Stimulated activated memory B cell treated with anti-CD40 and anti-IgM and Interleukin-4, amounts not matched to agents 10 μg/mL and 1 μg/mL and 100 μg/mL, for 72 hours (primary cell): ENCODE data around the gene NRL.

Source experiments
- ATAC-seq: fragments of 150-1000 bp; cut with Tn5 transposase; 2 replicates; pipeline ENCODE4 v1.10.0; 2021
- H3K27ac Mint-ChIP-seq: one replicate; pipeline ENCODE4 v1.8.0; 2022; ENCODE audit warnings: mild to moderate bottlenecking, mixed read lengths
- H3K27me3 Mint-ChIP-seq: one replicate; pipeline ENCODE4 v1.8.0; 2022; ENCODE audit warnings: mixed read lengths
- H3K36me3 Mint-ChIP-seq: one replicate; pipeline ENCODE4 v1.8.0; 2022; ENCODE audit warnings: mixed read lengths
- H3K4me1 Mint-ChIP-seq: one replicate; pipeline ENCODE4 v1.8.0; 2022; ENCODE audit warnings: mixed read lengths
- H3K4me3 Mint-ChIP-seq: one replicate; pipeline ENCODE4 v1.8.0; 2022; ENCODE audit warnings: mild to moderate bottlenecking, moderate library complexity, mixed read lengths
- H3K9me3 Mint-ChIP-seq: one replicate; pipeline ENCODE4 v1.8.0; 2022; ENCODE audit warnings: mixed read lengths

Gene NRL

GRCh38 chr14:24114532-24115421 is at the start of gene NRL, which contains the start of gene DCAF11:
TSS of gene NRL (minus strand) at chr14:24114949. CDS start at chr14:24082848, 32,101 bp downstream.
TSS of gene DCAF11 (plus strand) at chr14:24114777. CDS start at chr14:24115595, 818 bp downstream.
- Mint-ChIP-seq H3K4me3 (peak within 1 kb of the TSS; percentile 98), H3K9me3 (no peaks in the 10 kb centered on the region), H3K27me3 (no peaks in the 10 kb centered on the region), H3K36me3 (peaks cover 41% of the 10 kb centered on the region), H3K27ac (peak within 1 kb of the TSS; percentile 99), H3K4me1 (peaks cover 35% of the 10 kb centered on the region)
- ATAC-seq = peak; percentile 96

- Mint-ChIP-seq H3K9me3 (no peaks in the 10 kb centered on the region), H3K27ac (peak overlapping the region; percentile 90), H3K36me3 (peaks cover 84% of the 10 kb centered on the region), H3K4me3 (peak overlapping the region; percentile 93), H3K27me3 (no peaks in the 10 kb centered on the region), H3K4me1 (peaks cover 57% of the 10 kb centered on the region)
- ATAC-seq = no peak
Observed at GRCh38 chr14:24162093-24162492, 47.3 kb upstream of the NRL start.

- H3K36me3 Mint-ChIP-seq = peaks cover 81% of the 10 kb centered on the region
- peaks cover 57% of the 10 kb centered on the region for H3K4me1 Mint-ChIP-seq
- peak within 1 kb of the TSS; percentile 93 for H3K4me3 Mint-ChIP-seq
- peak within 1 kb of the TSS; percentile 90 for H3K27ac Mint-ChIP-seq
- peak; percentile 97 for ATAC-seq
- no peaks in the 10 kb centered on the region for H3K27me3 Mint-ChIP-seq
- H3K9me3 Mint-ChIP-seq = no peaks in the 10 kb centered on the region
Observed at GRCh38 chr14:24160850-24161804, 46.4 kb upstream of the NRL start, which contains the start of gene IRF9. TSS of gene IRF9 (plus strand) at chr14:24161265. CDS start at chr14:24162145, 880 bp downstream.

- Mint-ChIP-seq H3K27me3 (no peaks in the 10 kb centered on the region), H3K27ac (peak overlapping the region; percentile 90), H3K4me1 (peaks cover 52% of the 10 kb centered on the region), H3K36me3 (peaks cover 81% of the 10 kb centered on the region), H3K9me3 (no peaks in the 10 kb centered on the region), H3K4me3 (no peak overlapping the region)
- ATAC-seq = no peak
Observed at GRCh38 chr14:24160499-24160849, 45.7 kb upstream of the NRL start.

- Mint-ChIP-seq H3K9me3 (no peaks in the 10 kb centered on the region), H3K27me3 (no peaks in the 10 kb centered on the region), H3K4me1 (peaks cover 46% of the 10 kb centered on the region), H3K4me3 (no peak overlapping the region), H3K36me3 (peaks cover 81% of the 10 kb centered on the region), H3K27ac (peak overlapping the region; percentile 90)
- no peak for ATAC-seq
Observed at GRCh38 chr14:24159777-24160498, 45.2 kb upstream of the NRL start.

- H3K27ac Mint-ChIP-seq = no peak overlapping the region
Observed at GRCh38 chr14:24157331-24157730, 42.6 kb upstream of the NRL start.

GRCh38 chr14:24156840-24157239 is 42.1 kb upstream of the NRL start:
- no peak for ATAC-seq
- H3K27me3 Mint-ChIP-seq = no peaks in the 10 kb centered on the region
- no peaks in the 10 kb centered on the region for H3K9me3 Mint-ChIP-seq
- no peak overlapping the region for H3K4me3 Mint-ChIP-seq
- H3K36me3 Mint-ChIP-seq = peaks cover 54% of the 10 kb centered on the region
- peaks cover 17% of the 10 kb centered on the region for H3K4me1 Mint-ChIP-seq
- H3K27ac Mint-ChIP-seq = no peak overlapping the region

More at GRCh38 chr14:24157331-24157730, 42.6 kb upstream of the NRL start:
- Mint-ChIP-seq H3K9me3 (no peaks in the 10 kb centered on the region), H3K4me3 (no peak overlapping the region), H3K36me3 (peaks cover 59% of the 10 kb centered on the region), H3K4me1 (peaks cover 22% of the 10 kb centered on the region), H3K27me3 (no peaks in the 10 kb centered on the region)
- no peak for ATAC-seq

- no peak overlapping the region for H3K4me3 Mint-ChIP-seq
- H3K4me1 Mint-ChIP-seq = peaks cover 15% of the 10 kb centered on the region
- ATAC-seq = no peak
- H3K36me3 Mint-ChIP-seq = peaks cover 55% of the 10 kb centered on the region
- no peaks in the 10 kb centered on the region for H3K9me3 Mint-ChIP-seq
- H3K27ac Mint-ChIP-seq = peak overlapping the region; percentile 43
- no peaks in the 10 kb centered on the region for H3K27me3 Mint-ChIP-seq
Observed at GRCh38 chr14:24155100-24155499, 40.4 kb upstream of the NRL start.

GRCh38 chr14:24151404-24152080 is 36.8 kb upstream of the NRL start:
- H3K27ac Mint-ChIP-seq = no peak overlapping the region
- no peaks in the 10 kb centered on the region for H3K9me3 Mint-ChIP-seq
- no peak overlapping the region for H3K4me3 Mint-ChIP-seq
- peaks cover 35% of the 10 kb centered on the region for H3K36me3 Mint-ChIP-seq
- no peaks in the 10 kb centered on the region for H3K27me3 Mint-ChIP-seq
- H3K4me1 Mint-ChIP-seq = peaks cover 31% of the 10 kb centered on the region
- ATAC-seq = no peak

- H3K36me3 Mint-ChIP-seq = peaks cover 34% of the 10 kb centered on the region
- peaks cover 33% of the 10 kb centered on the region for H3K4me1 Mint-ChIP-seq
- no peak overlapping the region for H3K4me3 Mint-ChIP-seq
- no peak overlapping the region for H3K27ac Mint-ChIP-seq
- no peaks in the 10 kb centered on the region for H3K27me3 Mint-ChIP-seq
- H3K9me3 Mint-ChIP-seq = no peaks in the 10 kb centered on the region
- no peak for ATAC-seq
Observed at GRCh38 chr14:24150993-24151392, 36.2 kb upstream of the NRL start.

- ATAC-seq = no peak
- peaks cover 30% of the 10 kb centered on the region for H3K36me3 Mint-ChIP-seq
- H3K4me1 Mint-ChIP-seq = peaks cover 37% of the 10 kb centered on the region
- no peaks in the 10 kb centered on the region for H3K9me3 Mint-ChIP-seq
- no peaks in the 10 kb centered on the region for H3K27me3 Mint-ChIP-seq
- peak overlapping the region; percentile 39 for H3K27ac Mint-ChIP-seq
- no peak overlapping the region for H3K4me3 Mint-ChIP-seq
Observed at GRCh38 chr14:24150567-24150966, 35.8 kb upstream of the NRL start.

- Mint-ChIP-seq H3K27me3 (no peaks in the 10 kb centered on the region), H3K36me3 (peaks cover 30% of the 10 kb centered on the region), H3K9me3 (no peaks in the 10 kb centered on the region), H3K4me1 (peaks cover 42% of the 10 kb centered on the region), H3K4me3 (no peak overlapping the region), H3K27ac (peak overlapping the region; percentile 39)
- no peak for ATAC-seq
Observed at GRCh38 chr14:24150061-24150460, 35.3 kb upstream of the NRL start.

GRCh38 chr14:24149302-24149969 is 34.7 kb upstream of the NRL start:
- peaks cover 45% of the 10 kb centered on the region for H3K4me1 Mint-ChIP-seq

More at GRCh38 chr14:24149302-24149969, 34.7 kb upstream of the NRL start:
- H3K4me3 Mint-ChIP-seq = no peak overlapping the region
- no peak for ATAC-seq
- H3K27ac Mint-ChIP-seq = no peak overlapping the region
- peaks cover 28% of the 10 kb centered on the region for H3K36me3 Mint-ChIP-seq
- no peaks in the 10 kb centered on the region for H3K27me3 Mint-ChIP-seq
- no peaks in the 10 kb centered on the region for H3K9me3 Mint-ChIP-seq
